ENCODE results near the gene MYRF. TPM values are rescaled to one million over a fixed set of nuclear protein-coding genes. Genes with fewer than 3 reads are reported as not detected.
A peak's percentile ranks its signal among the peaks of the same experiment; 100 is the strongest.

The MYRF gene
- total and polyA plus RNA-seq, 9 of the 15 experiments (the other 6 are each of a cell fraction or from before 2014, with no cell fraction given), result 2.3 to 25.8 (median 7.1) TPM

- no peak for TF ChIP-seq CTCFL (IDR thresholded peaks at IDR 0.05; ENCODE audit: borderline replicate concordance, insufficient read depth, low read depth, low read length, poor library complexity, severe bottlenecking)
- no peak for TF ChIP-seq ASH1L (IDR thresholded peaks at IDR 0.05; ENCODE audit: borderline replicate concordance, low read depth, partially characterized antibody)
- TF ChIP-seq ZNF449 (CRISPR knock-in tag; IDR thresholded peaks at IDR 0.05), result no peak
- 0 out of 2 replicates have a peak, but pooled peaks have one; percentile 61 for TF ChIP-seq RNF219 (CRISPR knock-in tag; IDR thresholded peaks at IDR 0.05)
- peak; percentile 25; the same call in 1 of the 2 replicates for TF ChIP-seq SMARCE1 (IDR thresholded peaks at IDR 0.05)
- TF ChIP-seq NCOA4 (IDR thresholded peaks at IDR 0.05; ENCODE audit: partially characterized antibody), result no peak
- peak; percentile 22; the same call in 1 of the 2 replicates for TF ChIP-seq GMEB1 (CRISPR knock-in tag; IDR thresholded peaks at IDR 0.05)
- peak in 1 of 2 experiments; percentile 29; a peak in 1 of 4 replicates for TF ChIP-seq ZMIZ1 (IDR thresholded peaks at IDR 0.05; ENCODE audit: low read depth in 2 of 2, low read length in 2 of 2)
- TF ChIP-seq ZNF134 (CRISPR knock-in tag; conservative IDR thresholded peaks at IDR 0.05), result peak; percentile 56; the same call in 1 of the 2 replicates
- no peak for TF ChIP-seq HOXB6 (CRISPR knock-in tag; IDR thresholded peaks at IDR 0.05; ENCODE audit: borderline replicate concordance)
- no peak for TF ChIP-seq ETS2 (tag; IDR thresholded peaks at IDR 0.05; ENCODE audit: borderline replicate concordance, poor library complexity, severe bottlenecking)
- peak; percentile 72 for TF ChIP-seq NFRKB (IDR thresholded peaks at IDR 0.05; ENCODE audit: low read depth)
- 0 out of 2 replicates have a peak, but pooled peaks have one; percentile 75 for TF ChIP-seq ZNF224 (CRISPR knock-in tag; IDR thresholded peaks at IDR 0.05)
Measured at GRCh38 chr11:61814958-61815789, 62.7 kb downstream of the MYRF start (continued).

All from K562 (cell line).